ENCODE results near the gene INPP5D. TPM values are rescaled to one million over a fixed set of nuclear protein-coding genes. Genes with fewer than 3 reads are reported as not detected.

Gene INPP5D
- polyA plus RNA-seq, 1 of the 3 experiments (the other 2 are of a cell fraction), result 1.3 TPM

DNA sequence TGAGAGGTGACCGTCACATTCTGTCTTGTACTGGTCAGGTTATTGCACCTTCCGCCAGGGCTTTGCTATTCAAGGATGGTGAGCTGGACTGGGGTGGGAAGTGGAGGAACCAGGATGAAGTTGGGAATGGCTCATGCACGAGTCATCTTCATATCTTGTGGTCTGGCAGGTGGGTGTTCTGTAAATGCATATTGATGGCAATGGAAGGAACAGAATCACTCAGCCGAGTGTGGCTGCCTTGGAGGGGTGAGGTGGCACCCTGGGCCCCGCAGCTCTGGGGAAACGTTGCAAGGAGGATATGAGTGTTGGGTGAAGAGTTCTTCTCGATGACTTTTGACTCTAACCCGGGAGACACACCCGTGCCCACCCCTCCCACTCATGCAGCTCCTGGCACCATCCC lies 26.5 kb upstream of the INPP5D start:
- no peaks in the 10 kb centered on the region for H3K79me2 ChIP-seq (ENCODE audit: insufficient read depth)
- DNase-seq, result no peak

DNA sequence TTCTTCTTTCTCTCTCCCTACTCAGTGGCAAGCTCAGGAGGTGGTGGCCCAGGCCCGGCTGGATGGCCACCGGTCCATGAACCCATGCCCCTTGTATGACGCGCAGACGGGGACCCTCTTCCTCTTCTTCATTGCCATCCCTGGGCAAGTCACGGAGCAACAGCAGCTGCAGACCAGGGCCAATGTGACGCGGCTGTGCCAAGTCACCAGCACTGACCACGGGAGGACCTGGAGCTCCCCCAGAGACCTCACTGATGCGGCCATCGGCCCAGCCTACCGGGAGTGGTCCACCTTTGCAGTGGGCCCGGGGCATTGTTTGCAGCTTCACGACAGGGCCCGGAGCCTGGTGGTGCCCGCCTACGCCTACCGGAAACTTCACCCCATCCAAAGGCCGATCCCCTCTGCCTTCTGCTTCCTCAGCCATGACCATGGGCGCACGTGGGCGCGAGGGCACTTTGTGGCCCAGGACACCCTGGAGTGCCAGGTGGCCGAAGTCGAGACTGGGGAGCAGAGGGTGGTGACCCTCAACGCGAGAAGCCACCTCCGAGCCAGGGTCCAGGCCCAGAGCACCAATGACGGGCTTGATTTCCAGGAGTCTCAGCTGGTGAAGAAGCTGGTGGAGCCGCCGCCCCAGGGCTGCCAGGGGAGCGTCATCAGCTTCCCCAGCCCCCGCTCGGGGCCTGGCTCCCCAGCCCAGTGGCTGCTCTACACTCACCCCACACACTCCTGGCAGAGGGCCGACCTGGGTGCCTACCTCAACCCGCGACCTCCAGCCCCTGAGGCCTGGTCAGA lies 25.9 kb upstream of the INPP5D start:
- POLR2A ChIA-PET, result no interaction called here
- H3K4me1 ChIP-seq (ENCODE audit: control insufficient read depth in 1 of 2, insufficient read depth in 2 of 2, low read depth in 1 of 2, low read length in 1 of 2), result no peaks in the 10 kb centered on the region

More for the DNA sequence above, 26.5 kb upstream of the INPP5D start:
- 42% methylated on average over 9 of the region's 9 CpGs for WGBS (ENCODE audit: low lambda C conversion rate)
- Histone ChIP-seq H2AFZ (ENCODE audit: low read depth) (no peak overlapping the region), H3K9me2 (no peaks in the 10 kb centered on the region), H3K4me2 (no peak overlapping the region), H3F3A (replicated peaks; ENCODE audit: insufficient read depth) (peaks cover 4% of the 10 kb centered on the region), H3K27me3 (ENCODE audit: insufficient read depth) (no peaks in the 10 kb centered on the region), H3K9ac (no peak overlapping the region), H3K4me3 (ENCODE audit: low read depth in 2 of 2, low read length in 1 of 2) (no peak overlapping the region), H3K4me1 (ENCODE audit: control insufficient read depth in 1 of 2, insufficient read depth in 2 of 2, low read depth in 1 of 2, low read length in 1 of 2) (no peaks in the 10 kb centered on the region), H3K9me3 (no peaks in the 10 kb centered on the region), H3K27ac (ENCODE audit: low read depth in 2 of 2, low read length in 1 of 2) (no peak overlapping the region), H4K20me1 (ENCODE audit: insufficient read depth) (no peaks in the 10 kb centered on the region), H3K36me3 (replicated peaks in 1 of 2; ENCODE audit: control insufficient read depth in 1 of 2, insufficient read depth in 2 of 2, low read length in 1 of 2) (no peaks in the 10 kb centered on the region)
- CTCF ChIA-PET, result interaction anchor here (0.9 to 1.9 kb wide), 4 partner anchors 10 to 21 kb away, joined by 3 to 10 read pairs (median 4); no protein-coding TSS in a partner anchor
- TF ChIP-seq GATA2 (CRISPR knock-in tag; IDR thresholded peaks at IDR 0.05) (no peak), RFX5 (IDR thresholded peaks at IDR 0.05; ENCODE audit: low read length) (no peak), SMC3 (IDR thresholded peaks at IDR 0.05; ENCODE audit: low read depth, low read length) (no peak)
- TF ChIP-seq, protein P1, sequence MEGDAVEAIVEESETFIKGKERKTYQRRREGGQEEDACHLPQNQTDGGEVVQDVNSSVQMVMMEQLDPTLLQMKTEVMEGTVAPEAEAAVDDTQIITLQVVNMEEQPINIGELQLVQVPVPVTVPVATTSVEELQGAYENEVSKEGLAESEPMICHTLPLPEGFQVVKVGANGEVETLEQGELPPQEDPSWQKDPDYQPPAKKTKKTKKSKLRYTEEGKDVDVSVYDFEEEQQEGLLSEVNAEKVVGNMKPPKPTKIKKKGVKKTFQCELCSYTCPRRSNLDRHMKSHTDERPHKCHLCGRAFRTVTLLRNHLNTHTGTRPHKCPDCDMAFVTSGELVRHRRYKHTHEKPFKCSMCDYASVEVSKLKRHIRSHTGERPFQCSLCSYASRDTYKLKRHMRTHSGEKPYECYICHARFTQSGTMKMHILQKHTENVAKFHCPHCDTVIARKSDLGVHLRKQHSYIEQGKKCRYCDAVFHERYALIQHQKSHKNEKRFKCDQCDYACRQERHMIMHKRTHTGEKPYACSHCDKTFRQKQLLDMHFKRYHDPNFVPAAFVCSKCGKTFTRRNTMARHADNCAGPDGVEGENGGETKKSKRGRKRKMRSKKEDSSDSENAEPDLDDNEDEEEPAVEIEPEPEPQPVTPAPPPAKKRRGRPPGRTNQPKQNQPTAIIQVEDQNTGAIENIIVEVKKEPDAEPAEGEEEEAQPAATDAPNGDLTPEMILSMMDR (IDR thresholded peaks at IDR 0.05), result no peak
- POLR2A ChIA-PET, result no interaction called here

More for the DNA sequence above, 25.9 kb upstream of the INPP5D start:
- H3K27ac ChIP-seq (ENCODE audit: low read depth in 2 of 2, low read length in 1 of 2), result no peak overlapping the region
- CTCF ChIA-PET, result interaction anchor here (0.9 to 1.9 kb wide), 4 partner anchors 9 to 20 kb away, joined by 3 to 10 read pairs (median 4); no protein-coding TSS in a partner anchor
- H3K9ac ChIP-seq, result no peak overlapping the region
- TF ChIP-seq EZH2phosphoT487 (IDR thresholded peaks at IDR 0.05; ENCODE audit: borderline replicate concordance, low read depth) (no peak), TCF12 (IDR thresholded peaks at IDR 0.05) (no peak), POLR2AphosphoS5 (IDR thresholded peaks at IDR 0.05; ENCODE audit: low read depth, low read length) (no peak), GABPA (IDR thresholded peaks at IDR 0.05; ENCODE audit: low read depth) (no peak), MEF2A (IDR thresholded peaks at IDR 0.05; ENCODE audit: borderline replicate concordance, low read depth) (no peak), RAD21 (IDR thresholded peaks at IDR 0.05; ENCODE audit: low read length) (no peak), NRF1 (IDR thresholded peaks at IDR 0.05; ENCODE audit: low read depth, low read length) (no peak), NFIC (IDR thresholded peaks at IDR 0.05; ENCODE audit: borderline replicate concordance) (no peak), FOXM1 (IDR thresholded peaks at IDR 0.05; ENCODE audit: low read depth) (no peak), RFX5 (IDR thresholded peaks at IDR 0.05; ENCODE audit: low read length) (no peak)
- TF ChIP-seq, protein P2, sequence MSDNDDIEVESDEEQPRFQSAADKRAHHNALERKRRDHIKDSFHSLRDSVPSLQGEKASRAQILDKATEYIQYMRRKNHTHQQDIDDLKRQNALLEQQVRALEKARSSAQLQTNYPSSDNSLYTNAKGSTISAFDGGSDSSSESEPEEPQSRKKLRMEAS (IDR thresholded peaks at IDR 0.05; ENCODE audit: low read depth), result no peak
- TF ChIP-seq, protein P3, sequence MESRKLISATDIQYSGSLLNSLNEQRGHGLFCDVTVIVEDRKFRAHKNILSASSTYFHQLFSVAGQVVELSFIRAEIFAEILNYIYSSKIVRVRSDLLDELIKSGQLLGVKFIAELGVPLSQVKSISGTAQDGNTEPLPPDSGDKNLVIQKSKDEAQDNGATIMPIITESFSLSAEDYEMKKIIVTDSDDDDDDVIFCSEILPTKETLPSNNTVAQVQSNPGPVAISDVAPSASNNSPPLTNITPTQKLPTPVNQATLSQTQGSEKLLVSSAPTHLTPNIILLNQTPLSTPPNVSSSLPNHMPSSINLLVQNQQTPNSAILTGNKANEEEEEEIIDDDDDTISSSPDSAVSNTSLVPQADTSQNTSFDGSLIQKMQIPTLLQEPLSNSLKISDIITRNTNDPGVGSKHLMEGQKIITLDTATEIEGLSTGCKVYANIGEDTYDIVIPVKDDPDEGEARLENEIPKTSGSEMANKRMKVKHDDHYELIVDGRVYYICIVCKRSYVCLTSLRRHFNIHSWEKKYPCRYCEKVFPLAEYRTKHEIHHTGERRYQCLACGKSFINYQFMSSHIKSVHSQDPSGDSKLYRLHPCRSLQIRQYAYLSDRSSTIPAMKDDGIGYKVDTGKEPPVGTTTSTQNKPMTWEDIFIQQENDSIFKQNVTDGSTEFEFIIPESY (IDR thresholded peaks at IDR 0.05; ENCODE audit: borderline replicate concordance, low read depth), result no peak
- TF ChIP-seq, protein P4, sequence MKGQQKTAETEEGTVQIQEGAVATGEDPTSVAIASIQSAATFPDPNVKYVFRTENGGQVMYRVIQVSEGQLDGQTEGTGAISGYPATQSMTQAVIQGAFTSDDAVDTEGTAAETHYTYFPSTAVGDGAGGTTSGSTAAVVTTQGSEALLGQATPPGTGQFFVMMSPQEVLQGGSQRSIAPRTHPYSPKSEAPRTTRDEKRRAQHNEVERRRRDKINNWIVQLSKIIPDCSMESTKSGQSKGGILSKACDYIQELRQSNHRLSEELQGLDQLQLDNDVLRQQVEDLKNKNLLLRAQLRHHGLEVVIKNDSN (IDR thresholded peaks at IDR 0.05; ENCODE audit: borderline replicate concordance, low read depth), result no peak
- H3K9me3 ChIP-seq, result no peaks in the 10 kb centered on the region
- no peak overlapping the region for H2AFZ ChIP-seq (ENCODE audit: low read depth)
- no peaks in the 10 kb centered on the region for H3K27me3 ChIP-seq (ENCODE audit: insufficient read depth)
- DNase-seq, result no peak
- no peak overlapping the region for H3K4me3 ChIP-seq (ENCODE audit: low read depth in 2 of 2, low read length in 1 of 2)
- H3K9me2 ChIP-seq, result no peaks in the 10 kb centered on the region
- H3F3A ChIP-seq (replicated peaks; ENCODE audit: insufficient read depth), result peaks cover 4% of the 10 kb centered on the region
- no peaks in the 10 kb centered on the region for H3K36me3 ChIP-seq (replicated peaks in 1 of 2; ENCODE audit: control insufficient read depth in 1 of 2, insufficient read depth in 2 of 2, low read length in 1 of 2)
- H4K20me1 ChIP-seq (ENCODE audit: insufficient read depth), result no peaks in the 10 kb centered on the region
- 87% methylated on average over 16 of the region's 37 CpGs for WGBS (ENCODE audit: low lambda C conversion rate)
- H3K4me2 ChIP-seq, result no peak overlapping the region
- H3K79me2 ChIP-seq (ENCODE audit: insufficient read depth), result no peaks in the 10 kb centered on the region
